H1 (cell line): Measurements from ENCODE around the gene C12orf56. TPM values are rescaled to one million over a fixed set of nuclear protein-coding genes. Genes with fewer than 3 reads are reported as not detected.

ENCODE experiments used
- RXRA ChIP-seq: IDR thresholded peaks from 2 replicates; pipeline ENCODE4 v1.6.1; 2011; ENCODE audit warnings: low read depth, mild to moderate bottlenecking, low read length, moderate library complexity; ENCODE audit not compliant: insufficient read depth
- polyA plus RNA-seq, 7 experiments: library from polyadenylated mRNA; depleted of rRNA in 3 of 7; stranded (reverse) in 5 of 7; unstranded in 2 of 7; fragments of >200 nt in 5 of 7; fragments of 200-250 nt in 2 of 7; gene quantifications; 1 replicate in 5 of 7; 2 replicates in 1 of 7; 4 replicates in 1 of 7; pipeline versions ENCODE4 v1.2.1 to v1.2.3, GENCODE V29; 2011 to 2013; ENCODE audit warnings: missing spikeins in 2 of 7, mixed read lengths in 2 of 7
- total RNA-seq: library from RNA; stranded (reverse); fragmentation: NEBNext Ultra II Directional; extraction: Animal tissue kit (Norgen Biotek cat#: 25700); gene quantifications from 2 replicates; pipeline ENCODE4 v1.2.1, GENCODE V29; 2021

The C12orf56 gene
- total and polyA plus RNA-seq, 2 of the 8 experiments (the other 6 are each of a cell fraction or from before 2014, with no cell fraction given): 1.1 to 2.9 TPM

DNA sequence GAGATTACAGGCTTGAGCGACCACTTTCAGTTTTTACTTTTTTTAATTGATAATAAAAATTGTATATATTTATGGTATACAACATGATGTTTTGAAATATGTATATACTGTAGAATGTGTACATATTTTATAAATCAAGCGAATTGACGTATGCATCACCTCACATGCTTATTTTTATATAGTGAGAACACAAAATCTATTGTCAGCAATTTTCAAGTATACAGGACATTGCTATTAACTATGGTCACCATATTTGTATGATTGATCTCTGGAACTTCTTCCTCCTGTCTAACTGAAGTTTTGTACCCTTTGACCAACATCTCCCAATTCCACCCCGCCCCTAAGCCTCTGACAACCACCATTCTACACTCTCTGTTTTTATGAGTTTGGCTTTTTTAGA, 112.1 kb downstream of the C12orf56 start (continued):
- TF ChIP-seq RXRA: no peak
